GM23338 (cell line): ENCODE measurements around the gene SLC16A7. TPM values are rescaled to one million over a fixed set of nuclear protein-coding genes. Genes with fewer than 3 reads are reported as not detected.

Experiments used
- ATAC-seq: fragments of 200-7000 bp; cut with Tn5 transposase; 3 replicates; pipeline ENCODE4 v1.9.1; 2020
- DNase-seq: peaks from one replicate; pipeline ENCODE4 v3.0.0-alpha.2; 2015; ENCODE audit warnings: low spot score
- H2AFZ ChIP-seq: fragments of 200-600 bp; sonication (generic); 2 replicates; pipeline ENCODE4 v1.8.0; 2016; ENCODE audit warnings: antibody characterized with exemption, mild to moderate bottlenecking, moderate library complexity
- H3F3A ChIP-seq: fragments of 200-600 bp; sonication (generic); replicated peaks from 2 replicates; pipeline ENCODE4 v1.8.0; 2017; ENCODE audit warnings: antibody characterized with exemption, mixed run types, low read depth
- H3K27ac ChIP-seq: fragments of 200-600 bp; sonication (generic); 2 replicates; pipeline ENCODE4 v1.6.1; 2016; ENCODE audit warnings: low read depth
- H3K27me3 ChIP-seq: fragments of 200-600 bp; sonication (generic); 2 replicates; pipeline ENCODE4 v1.8.0; 2016; ENCODE audit warnings: mild to moderate bottlenecking, mixed run types, moderate library complexity; ENCODE audit not compliant: insufficient read depth
- H3K36me3 ChIP-seq: fragments of 200-600 bp; sonication (generic); 2 replicates; pipeline ENCODE4 v1.8.0; 2016; ENCODE audit warnings: mild to moderate bottlenecking; ENCODE audit not compliant: insufficient read depth
- H3K4me1 ChIP-seq: fragments of 200-600 bp; sonication (generic); 2 replicates; pipeline ENCODE4 v1.8.0; 2016; ENCODE audit warnings: mild to moderate bottlenecking, moderate library complexity; ENCODE audit not compliant: insufficient read depth
- H3K4me2 ChIP-seq: fragments of 200-600 bp; sonication (generic); 2 replicates; pipeline ENCODE4 v1.7.1; 2017; ENCODE audit warnings: mixed run types
- H3K4me3 ChIP-seq: fragments of 200-600 bp; sonication (generic); 2 replicates; pipeline ENCODE4 v1.6.1; 2016; ENCODE audit warnings: mixed run types
- H3K79me2 ChIP-seq: fragments of 200-600 bp; sonication (generic); replicated peaks from 2 replicates; pipeline ENCODE4 v1.8.0; 2017; ENCODE audit warnings: mild to moderate bottlenecking; ENCODE audit not compliant: insufficient read depth
- H3K9me2 ChIP-seq: fragments of 200-600 bp; sonication (generic); 2 replicates; pipeline ENCODE4 v1.8.0; 2017; ENCODE audit not compliant: insufficient read depth
- H4K20me1 ChIP-seq: fragments of 200-600 bp; sonication (generic); replicated peaks from 2 replicates; pipeline ENCODE4 v1.8.0; 2017; ENCODE audit warnings: mild to moderate bottlenecking; ENCODE audit not compliant: insufficient read depth
- H3K27ac Mint-ChIP-seq: 2 replicates; pipeline ENCODE4 v1.8.0; 2020; ENCODE audit warnings: inconsistent platforms, mild to moderate bottlenecking, moderate library complexity, mixed read lengths
- H3K27me3 Mint-ChIP-seq: 3 replicates; pipeline ENCODE4 v1.8.0; 2022; ENCODE audit warnings: low read depth, mild to moderate bottlenecking, moderate library complexity, mixed read lengths, inconsistent platforms; ENCODE audit not compliant: insufficient read depth, poor library complexity
- H3K36me3 Mint-ChIP-seq: 3 replicates; pipeline ENCODE4 v1.8.0; 2021; ENCODE audit warnings: low read depth, mild to moderate bottlenecking, inconsistent platforms, moderate library complexity, mixed read lengths
- H3K4me1 Mint-ChIP-seq: 3 replicates; pipeline ENCODE4 v1.8.0; 2020; ENCODE audit warnings: mild to moderate bottlenecking, inconsistent platforms, mixed read lengths
- H3K4me3 Mint-ChIP-seq: 3 replicates; pipeline ENCODE4 v1.8.0; 2021; ENCODE audit warnings: moderate library complexity, mild to moderate bottlenecking, inconsistent platforms, mixed read lengths
- H3K9me3 Mint-ChIP-seq: 3 replicates; pipeline ENCODE4 v1.8.0; 2020; ENCODE audit warnings: moderate library complexity, mild to moderate bottlenecking, inconsistent platforms, mixed read lengths
- CREB1 ChIP-seq: fragments of 250-450 bp; sonication (Bioruptor Pico); IDR thresholded peaks from 2 replicates; pipeline ENCODE4 v1.5.0; 2020; ENCODE audit warnings: low read depth, mild to moderate bottlenecking, moderate library complexity
- CTCF ChIP-seq, 2 experiments: fragments of 200-600 bp in 1 of 2; sonication (generic) in 1 of 2; conservative IDR thresholded peaks; 2 replicates each; pipeline versions ENCODE4 v1.5.1 to v1.6.1; 2016 to 2017; ENCODE audit warnings: antibody characterized with exemption in 2 of 2, low read depth in 2 of 2, mild to moderate bottlenecking in 2 of 2, moderate library complexity in 1 of 2
- EZH2 ChIP-seq: fragments of 200-600 bp; sonication (generic); IDR thresholded peaks from one replicate; pipeline ENCODE4 v1.8.0; 2017; ENCODE audit warnings: antibody characterized with exemption, mild to moderate bottlenecking, low read depth; ENCODE audit not compliant: unreplicated experiment
- EZH2phosphoT487 ChIP-seq: fragments of 200-600 bp; sonication (generic); IDR thresholded peaks from one replicate; pipeline ENCODE4 v1.8.1; 2018; ENCODE audit warnings: antibody characterized with exemption; ENCODE audit not compliant: unreplicated experiment
- JUNB ChIP-seq: IDR thresholded peaks from one replicate; pipeline ENCODE4 v1.6.1; 2016; ENCODE audit warnings: antibody characterized with exemption; ENCODE audit not compliant: unreplicated experiment
- NANOG ChIP-seq: IDR thresholded peaks from 2 replicates; pipeline ENCODE4 v1.6.1; 2016; ENCODE audit warnings: antibody characterized with exemption, borderline replicate concordance
- POLR2AphosphoS5 ChIP-seq: IDR thresholded peaks from 2 replicates; pipeline ENCODE4 v1.6.1; 2016; ENCODE audit warnings: antibody characterized with exemption, low read depth
- STAT1 ChIP-seq: IDR thresholded peaks from one replicate; pipeline ENCODE4 v1.6.1; 2016; ENCODE audit warnings: antibody characterized with exemption; ENCODE audit not compliant: unreplicated experiment
- ZNF114 ChIP-seq: fragments of 250-450 bp; sonication (Bioruptor Pico); IDR thresholded peaks from 2 replicates; pipeline ENCODE4 v1.5.0; 2020; ENCODE audit warnings: mild to moderate bottlenecking, moderate library complexity
- ZNF331 ChIP-seq: fragments of 250-450 bp; sonication (Bioruptor Pico); IDR thresholded peaks from 2 replicates; pipeline ENCODE4 v1.5.0; 2020; ENCODE audit warnings: low read depth, mild to moderate bottlenecking, moderate library complexity
- polyA plus RNA-seq: library from polyadenylated mRNA; unstranded; fragments of >200 nt; fragmentation: Nextera tagmentation; extraction: Ambion mirVana; gene quantifications from 2 replicates; pipeline ENCODE4 v1.2.1, GENCODE V29; 2016
- total RNA-seq: library from RNA; depleted of rRNA; stranded (reverse); fragments of >200 nt; shearing (Covaris generic); gene quantifications from 2 replicates; pipeline ENCODE4 v1.2.3, GENCODE V29; 2014
- TF ChIP-seq, protein P1 (sequence below): fragments of 250-450 bp; sonication (Bioruptor Pico); IDR thresholded peaks from 2 replicates; pipeline ENCODE4 v1.5.0; 2020; ENCODE audit warnings: mild to moderate bottlenecking, moderate library complexity
- TF ChIP-seq, protein P2 (sequence below): IDR thresholded peaks from 2 replicates; pipeline ENCODE4 v1.6.1; 2016; ENCODE audit warnings: antibody characterized with exemption
- TF ChIP-seq, protein P3 (sequence below): IDR thresholded peaks from one replicate; pipeline ENCODE4 v1.6.1; 2018; ENCODE audit warnings: antibody characterized with exemption; ENCODE audit not compliant: unreplicated experiment

The SLC16A7 gene
- total and polyA plus RNA-seq, 2 experiments from 2014 or later = 2.8 to 4.3 TPM

GRCh38 chr12:59716043-59716442 lies 120.2 kb downstream of the SLC16A7 start:
- Histone ChIP-seq H3K9me2 (no peaks in the 10 kb centered on the region), H3K4me2 (no peak overlapping the region), H3K27me3 (no peaks in the 10 kb centered on the region), H3K4me1 (no peaks in the 10 kb centered on the region), H3K36me3 (no peaks in the 10 kb centered on the region), H3K27ac (no peak overlapping the region), H3F3A (no peaks in the 10 kb centered on the region), H4K20me1 (no peaks in the 10 kb centered on the region), H2AFZ (no peak overlapping the region), H3K4me3 (no peak overlapping the region), H3K79me2 (no peaks in the 10 kb centered on the region)
- no peaks in the 10 kb centered on the region; the same call in 2 of the 3 replicates for H3K36me3 Mint-ChIP-seq
- H3K4me3 Mint-ChIP-seq = no peak overlapping the region
- DNase-seq = no peak
- peak overlapping the region; percentile 85; the same call in 1 of the 2 replicates for H3K27ac Mint-ChIP-seq
- TF ChIP-seq ZNF114 = no peak
- no peak for TF ChIP-seq CTCF (conservative IDR thresholded peaks at IDR 0.05; ENCODE audit: low read depth in 2 of 2)
- TF ChIP-seq STAT1 = no peak
- no peak for TF ChIP-seq JUNB
- no peak for TF ChIP-seq POLR2AphosphoS5
- TF ChIP-seq, protein P1, sequence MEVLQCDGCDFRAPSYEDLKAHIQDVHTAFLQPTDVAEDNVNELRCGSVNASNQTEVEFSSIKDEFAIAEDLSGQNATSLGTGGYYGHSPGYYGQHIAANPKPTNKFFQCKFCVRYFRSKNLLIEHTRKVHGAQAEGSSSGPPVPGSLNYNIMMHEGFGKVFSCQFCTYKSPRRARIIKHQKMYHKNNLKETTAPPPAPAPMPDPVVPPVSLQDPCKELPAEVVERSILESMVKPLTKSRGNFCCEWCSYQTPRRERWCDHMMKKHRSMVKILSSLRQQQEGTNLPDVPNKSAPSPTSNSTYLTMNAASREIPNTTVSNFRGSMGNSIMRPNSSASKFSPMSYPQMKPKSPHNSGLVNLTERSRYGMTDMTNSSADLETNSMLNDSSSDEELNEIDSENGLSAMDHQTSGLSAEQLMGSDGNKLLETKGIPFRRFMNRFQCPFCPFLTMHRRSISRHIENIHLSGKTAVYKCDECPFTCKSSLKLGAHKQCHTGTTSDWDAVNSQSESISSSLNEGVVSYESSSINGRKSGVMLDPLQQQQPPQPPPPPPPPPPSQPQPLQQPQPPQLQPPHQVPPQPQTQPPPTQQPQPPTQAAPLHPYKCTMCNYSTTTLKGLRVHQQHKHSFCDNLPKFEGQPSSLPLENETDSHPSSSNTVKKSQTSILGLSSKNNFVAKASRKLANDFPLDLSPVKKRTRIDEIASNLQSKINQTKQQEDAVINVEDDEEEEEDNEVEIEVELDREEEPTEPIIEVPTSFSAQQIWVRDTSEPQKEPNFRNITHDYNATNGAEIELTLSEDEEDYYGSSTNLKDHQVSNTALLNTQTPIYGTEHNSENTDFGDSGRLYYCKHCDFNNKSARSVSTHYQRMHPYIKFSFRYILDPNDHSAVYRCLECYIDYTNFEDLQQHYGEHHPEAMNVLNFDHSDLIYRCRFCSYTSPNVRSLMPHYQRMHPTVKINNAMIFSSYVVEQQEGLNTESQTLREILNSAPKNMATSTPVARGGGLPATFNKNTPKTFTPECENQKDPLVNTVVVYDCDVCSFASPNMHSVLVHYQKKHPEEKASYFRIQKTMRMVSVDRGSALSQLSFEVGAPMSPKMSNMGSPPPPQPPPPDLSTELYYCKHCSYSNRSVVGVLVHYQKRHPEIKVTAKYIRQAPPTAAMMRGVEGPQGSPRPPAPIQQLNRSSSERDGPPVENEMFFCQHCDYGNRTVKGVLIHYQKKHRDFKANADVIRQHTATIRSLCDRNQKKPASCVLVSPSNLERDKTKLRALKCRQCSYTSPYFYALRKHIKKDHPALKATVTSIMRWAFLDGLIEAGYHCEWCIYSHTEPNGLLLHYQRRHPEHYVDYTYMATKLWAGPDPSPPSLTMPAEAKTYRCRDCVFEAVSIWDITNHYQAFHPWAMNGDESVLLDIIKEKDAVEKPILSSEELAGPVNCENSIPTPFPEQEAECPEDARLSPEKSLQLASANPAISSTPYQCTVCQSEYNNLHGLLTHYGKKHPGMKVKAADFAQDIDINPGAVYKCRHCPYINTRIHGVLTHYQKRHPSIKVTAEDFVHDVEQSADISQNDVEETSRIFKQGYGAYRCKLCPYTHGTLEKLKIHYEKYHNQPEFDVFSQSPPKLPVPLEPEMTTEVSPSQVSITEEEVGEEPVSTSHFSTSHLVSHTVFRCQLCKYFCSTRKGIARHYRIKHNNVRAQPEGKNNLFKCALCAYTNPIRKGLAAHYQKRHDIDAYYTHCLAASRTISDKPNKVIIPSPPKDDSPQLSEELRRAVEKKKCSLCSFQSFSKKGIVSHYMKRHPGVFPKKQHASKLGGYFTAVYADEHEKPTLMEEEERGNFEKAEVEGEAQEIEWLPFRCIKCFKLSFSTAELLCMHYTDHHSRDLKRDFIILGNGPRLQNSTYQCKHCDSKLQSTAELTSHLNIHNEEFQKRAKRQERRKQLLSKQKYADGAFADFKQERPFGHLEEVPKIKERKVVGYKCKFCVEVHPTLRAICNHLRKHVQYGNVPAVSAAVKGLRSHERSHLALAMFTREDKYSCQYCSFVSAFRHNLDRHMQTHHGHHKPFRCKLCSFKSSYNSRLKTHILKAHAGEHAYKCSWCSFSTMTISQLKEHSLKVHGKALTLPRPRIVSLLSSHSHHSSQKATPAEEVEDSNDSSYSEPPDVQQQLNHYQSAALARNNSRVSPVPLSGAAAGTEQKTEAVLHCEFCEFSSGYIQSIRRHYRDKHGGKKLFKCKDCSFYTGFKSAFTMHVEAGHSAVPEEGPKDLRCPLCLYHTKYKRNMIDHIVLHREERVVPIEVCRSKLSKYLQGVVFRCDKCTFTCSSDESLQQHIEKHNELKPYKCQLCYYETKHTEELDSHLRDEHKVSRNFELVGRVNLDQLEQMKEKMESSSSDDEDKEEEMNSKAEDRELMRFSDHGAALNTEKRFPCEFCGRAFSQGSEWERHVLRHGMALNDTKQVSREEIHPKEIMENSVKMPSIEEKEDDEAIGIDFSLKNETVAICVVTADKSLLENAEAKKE = no peak
- no peak for TF ChIP-seq EZH2phosphoT487
- TF ChIP-seq EZH2 = no peak
- no peak for TF ChIP-seq ZNF331
- TF ChIP-seq, protein P2, sequence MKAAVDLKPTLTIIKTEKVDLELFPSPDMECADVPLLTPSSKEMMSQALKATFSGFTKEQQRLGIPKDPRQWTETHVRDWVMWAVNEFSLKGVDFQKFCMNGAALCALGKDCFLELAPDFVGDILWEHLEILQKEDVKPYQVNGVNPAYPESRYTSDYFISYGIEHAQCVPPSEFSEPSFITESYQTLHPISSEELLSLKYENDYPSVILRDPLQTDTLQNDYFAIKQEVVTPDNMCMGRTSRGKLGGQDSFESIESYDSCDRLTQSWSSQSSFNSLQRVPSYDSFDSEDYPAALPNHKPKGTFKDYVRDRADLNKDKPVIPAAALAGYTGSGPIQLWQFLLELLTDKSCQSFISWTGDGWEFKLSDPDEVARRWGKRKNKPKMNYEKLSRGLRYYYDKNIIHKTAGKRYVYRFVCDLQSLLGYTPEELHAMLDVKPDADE = no peak
- TF ChIP-seq, protein P3, sequence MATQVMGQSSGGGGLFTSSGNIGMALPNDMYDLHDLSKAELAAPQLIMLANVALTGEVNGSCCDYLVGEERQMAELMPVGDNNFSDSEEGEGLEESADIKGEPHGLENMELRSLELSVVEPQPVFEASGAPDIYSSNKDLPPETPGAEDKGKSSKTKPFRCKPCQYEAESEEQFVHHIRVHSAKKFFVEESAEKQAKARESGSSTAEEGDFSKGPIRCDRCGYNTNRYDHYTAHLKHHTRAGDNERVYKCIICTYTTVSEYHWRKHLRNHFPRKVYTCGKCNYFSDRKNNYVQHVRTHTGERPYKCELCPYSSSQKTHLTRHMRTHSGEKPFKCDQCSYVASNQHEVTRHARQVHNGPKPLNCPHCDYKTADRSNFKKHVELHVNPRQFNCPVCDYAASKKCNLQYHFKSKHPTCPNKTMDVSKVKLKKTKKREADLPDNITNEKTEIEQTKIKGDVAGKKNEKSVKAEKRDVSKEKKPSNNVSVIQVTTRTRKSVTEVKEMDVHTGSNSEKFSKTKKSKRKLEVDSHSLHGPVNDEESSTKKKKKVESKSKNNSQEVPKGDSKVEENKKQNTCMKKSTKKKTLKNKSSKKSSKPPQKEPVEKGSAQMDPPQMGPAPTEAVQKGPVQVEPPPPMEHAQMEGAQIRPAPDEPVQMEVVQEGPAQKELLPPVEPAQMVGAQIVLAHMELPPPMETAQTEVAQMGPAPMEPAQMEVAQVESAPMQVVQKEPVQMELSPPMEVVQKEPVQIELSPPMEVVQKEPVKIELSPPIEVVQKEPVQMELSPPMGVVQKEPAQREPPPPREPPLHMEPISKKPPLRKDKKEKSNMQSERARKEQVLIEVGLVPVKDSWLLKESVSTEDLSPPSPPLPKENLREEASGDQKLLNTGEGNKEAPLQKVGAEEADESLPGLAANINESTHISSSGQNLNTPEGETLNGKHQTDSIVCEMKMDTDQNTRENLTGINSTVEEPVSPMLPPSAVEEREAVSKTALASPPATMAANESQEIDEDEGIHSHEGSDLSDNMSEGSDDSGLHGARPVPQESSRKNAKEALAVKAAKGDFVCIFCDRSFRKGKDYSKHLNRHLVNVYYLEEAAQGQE = no peak
- TF ChIP-seq CREB1 (CRISPR knock-in tag) = no peak
- TF ChIP-seq NANOG = no peak
- no peaks in the 10 kb centered on the region for H3K9me3 Mint-ChIP-seq
- H3K4me1 Mint-ChIP-seq = no peaks in the 10 kb centered on the region
- ATAC-seq = no peak
- no peaks in the 10 kb centered on the region for H3K27me3 Mint-ChIP-seq
